H1 (cell line): ENCODE measurements around the gene IFIT1. TPM values are rescaled to one million over a fixed set of nuclear protein-coding genes. Genes with fewer than 3 reads are reported as not detected.

Experiments used
- polyA plus RNA-seq, 7 experiments: library from polyadenylated mRNA; depleted of rRNA in 3 of 7; stranded (reverse) in 5 of 7; unstranded in 2 of 7; fragments of >200 nt in 5 of 7; fragments of 200-250 nt in 2 of 7; gene quantifications; 1 replicate in 5 of 7; 2 replicates in 1 of 7; 4 replicates in 1 of 7; pipeline versions ENCODE4 v1.2.1 to v1.2.3, GENCODE V29; 2011 to 2013; ENCODE audit warnings: missing spikeins in 2 of 7, mixed read lengths in 2 of 7
- total RNA-seq: library from RNA; stranded (reverse); fragmentation: NEBNext Ultra II Directional; extraction: Animal tissue kit (Norgen Biotek cat#: 25700); gene quantifications from 2 replicates; pipeline ENCODE4 v1.2.1, GENCODE V29; 2021

IFIT1 gene
- total and polyA plus RNA-seq, 2 of the 8 experiments (the other 6 are each of a cell fraction or from before 2014, with no cell fraction given): 0.94 to 1.5 TPM

Other genes starting within 250 kb of the IFIT1 start
- gene CH25H, start 185.3 kb upstream of the IFIT1 start, total RNA-seq: 0.56 TPM in 1 of 2 replicates, not detected in the other
- gene CH25H, start 185.3 kb upstream of the IFIT1 start, polyA plus RNA-seq (2011; rRNA removed): 1.3 and 1.6 TPM in 2 replicates
- gene LIPA, start 140.8 kb upstream of the IFIT1 start, total RNA-seq: 32.4 and 35.6 TPM in 2 replicates
- gene LIPA, start 140.8 kb upstream of the IFIT1 start, polyA plus RNA-seq (2011; rRNA removed): 10.6 and 18.1 TPM in 2 replicates
- 0.35 and 0.40 TPM in 2 replicates for gene IFIT2, start 90.6 kb upstream of the IFIT1 start, total RNA-seq
- gene IFIT2, start 90.6 kb upstream of the IFIT1 start, polyA plus RNA-seq (2011; rRNA removed): 0.03 TPM in 1 of 2 replicates, not detected in the other
- gene IFIT3, start 64.6 kb upstream of the IFIT1 start, total RNA-seq: 0.57 and 0.84 TPM in 2 replicates
- gene IFIT3, start 64.6 kb upstream of the IFIT1 start, polyA plus RNA-seq (2011; rRNA removed): 0.05 and 0.12 TPM in 2 replicates
- gene IFIT1B, start 14.6 kb upstream of the IFIT1 start, total RNA-seq: not detected in 2 replicates
- not detected in 2 replicates for gene IFIT1B, start 14.6 kb upstream of the IFIT1 start, polyA plus RNA-seq (2011; rRNA removed)
- gene IFIT5, start 21.9 kb downstream of the IFIT1 start, total RNA-seq: 2.6 TPM in 2 replicates
- 0.55 and 0.94 TPM in 2 replicates for gene IFIT5, start 21.9 kb downstream of the IFIT1 start, polyA plus RNA-seq (2011; rRNA removed)
- 1.6 and 2.0 TPM in 2 replicates for gene SLC16A12, start 143.0 kb downstream of the IFIT1 start, total RNA-seq
- gene SLC16A12, start 143.0 kb downstream of the IFIT1 start, polyA plus RNA-seq (2011; rRNA removed): 0.89 and 1.9 TPM in 2 replicates